ENCODE measurements around the gene CAMK1D.

The CAMK1D gene

GRCh38 chr10:12595936-12596576 is 246.7 kb downstream of the CAMK1D start:
- Histone ChIP-seq H3K9me2 (replicated peaks; ENCODE audit: control insufficient read depth, low read length) (no peaks in the 10 kb centered on the region), H3K36me3 (ENCODE audit: control insufficient read depth, low read length) (no peaks in the 10 kb centered on the region), H3K79me2 (ENCODE audit: control insufficient read depth, low read length) (peaks cover 27% of the 10 kb centered on the region), H3F3A (ENCODE audit: control insufficient read depth, insufficient read depth) (no peaks in the 10 kb centered on the region), H3K27ac (ENCODE audit: low read depth, low read length) (no peak overlapping the region), H3K27me3 (ENCODE audit: control insufficient read depth, low read length) (no peaks in the 10 kb centered on the region), H3K4me3 (ENCODE audit: low read length) (no peak overlapping the region), H4K20me1 (ENCODE audit: control insufficient read depth, insufficient read depth, low read depth, low read length) (no peaks in the 10 kb centered on the region), H3K4me1 (ENCODE audit: control insufficient read depth, low read length) (no peaks in the 10 kb centered on the region), H3K4me2 (ENCODE audit: low read length) (no peak overlapping the region), H3K9me3 (ENCODE audit: control insufficient read depth, insufficient read depth, low read length) (no peaks in the 10 kb centered on the region)
- no peak for TF ChIP-seq EZH2phosphoT487 (IDR thresholded peaks at IDR 0.05; ENCODE audit: borderline replicate concordance, low read length)
- TF ChIP-seq CTCF (IDR thresholded peaks at IDR 0.05; ENCODE audit: low read depth, low read length, poor library complexity, severe bottlenecking), result no peak

- H3F3A ChIP-seq (ENCODE audit: control insufficient read depth, insufficient read depth), result no peaks in the 10 kb centered on the region
- TF ChIP-seq CTCF (IDR thresholded peaks at IDR 0.05; ENCODE audit: low read depth, low read length, poor library complexity, severe bottlenecking), result no peak
- TF ChIP-seq EZH2phosphoT487 (IDR thresholded peaks at IDR 0.05; ENCODE audit: borderline replicate concordance, low read length), result no peak
- no peaks in the 10 kb centered on the region for H3K9me3 ChIP-seq (ENCODE audit: control insufficient read depth, insufficient read depth, low read length)
- H3K36me3 ChIP-seq (ENCODE audit: control insufficient read depth, low read length), result no peaks in the 10 kb centered on the region
- H3K27ac ChIP-seq (ENCODE audit: low read depth, low read length), result no peak overlapping the region
- H3K27me3 ChIP-seq (ENCODE audit: control insufficient read depth, low read length), result no peaks in the 10 kb centered on the region
- H3K4me3 ChIP-seq (ENCODE audit: low read length), result no peak overlapping the region
- H4K20me1 ChIP-seq (ENCODE audit: control insufficient read depth, insufficient read depth, low read depth, low read length), result no peaks in the 10 kb centered on the region
- H3K79me2 ChIP-seq (ENCODE audit: control insufficient read depth, low read length), result peaks cover 33% of the 10 kb centered on the region
- no peaks in the 10 kb centered on the region for H3K9me2 ChIP-seq (replicated peaks; ENCODE audit: control insufficient read depth, low read length)
- no peak overlapping the region for H3K4me2 ChIP-seq (ENCODE audit: low read length)
- no peaks in the 10 kb centered on the region for H3K4me1 ChIP-seq (ENCODE audit: control insufficient read depth, low read length)
Measured at GRCh38 chr10:12597176-12597575, 247.8 kb downstream of the CAMK1D start.

GRCh38 chr10:12597788-12598765 is 248.7 kb downstream of the CAMK1D start:
- H3K27me3 ChIP-seq (ENCODE audit: control insufficient read depth, low read length), result no peaks in the 10 kb centered on the region
- H3K9me3 ChIP-seq (ENCODE audit: control insufficient read depth, insufficient read depth, low read length), result no peaks in the 10 kb centered on the region
- peaks cover 3% of the 10 kb centered on the region; the same call in 1 of the 2 replicates for H4K20me1 ChIP-seq (ENCODE audit: control insufficient read depth, insufficient read depth, low read depth, low read length)
- H3K4me1 ChIP-seq (ENCODE audit: control insufficient read depth, low read length), result no peaks in the 10 kb centered on the region
- H3F3A ChIP-seq (ENCODE audit: control insufficient read depth, insufficient read depth), result no peaks in the 10 kb centered on the region
- no peak overlapping the region for H3K4me2 ChIP-seq (ENCODE audit: low read length)
- no peak overlapping the region for H3K4me3 ChIP-seq (ENCODE audit: low read length)
- H3K36me3 ChIP-seq (ENCODE audit: control insufficient read depth, low read length), result no peaks in the 10 kb centered on the region
- TF ChIP-seq EZH2phosphoT487 (IDR thresholded peaks at IDR 0.05; ENCODE audit: borderline replicate concordance, low read length) (no peak), CTCF (IDR thresholded peaks at IDR 0.05; ENCODE audit: low read depth, low read length, poor library complexity, severe bottlenecking) (no peak)
- H3K79me2 ChIP-seq (ENCODE audit: control insufficient read depth, low read length), result peaks cover 33% of the 10 kb centered on the region
- no peak overlapping the region for H3K27ac ChIP-seq (ENCODE audit: low read depth, low read length)
- H3K9me2 ChIP-seq (replicated peaks; ENCODE audit: control insufficient read depth, low read length), result no peaks in the 10 kb centered on the region

Measured in DOHH2 (cell line).